Thyroid gland (tissue), 4 donors: ENCODE results near the gene CCR8. TPM values are rescaled to one million over a fixed set of nuclear protein-coding genes. Genes with fewer than 3 reads are reported as not detected.

Experiments used
- DNase-seq, 2 donors: peaks; one replicate each; pipeline ENCODE4 v3.0.0-alpha.2; 2019
- H3K27ac ChIP-seq, 3 donors: fragments of 200-600 bp; sonication (generic); 1 replicate in 2 of 3; 2 replicates in 1 of 3; pipeline ENCODE4 v1.5.1; 2016 to 2019; ENCODE audit warnings: mild to moderate bottlenecking in 1 of 3, moderate library complexity in 1 of 3
- H3K27me3 ChIP-seq: fragments of 200-600 bp; sonication (generic); one replicate; pipeline ENCODE4 v1.5.1; 2019
- H3K36me3 ChIP-seq, 2 donors: fragments of 200-600 bp; sonication (generic); one replicate each; pipeline ENCODE4 v1.5.1; 2016 to 2019
- H3K4me1 ChIP-seq, 2 donors: fragments of 200-600 bp; sonication (generic); one replicate each; pipeline ENCODE4 v1.5.1; 2017 to 2019
- H3K4me3 ChIP-seq, 3 donors: fragments of 200-600 bp; sonication (generic); replicated peaks in 1 of 3; 1 replicate in 2 of 3; 2 replicates in 1 of 3; pipeline ENCODE4 v1.5.1; 2016; ENCODE audit warnings: mild to moderate bottlenecking in 1 of 3
- H3K9me3 ChIP-seq: fragments of 200-600 bp; sonication (generic); one replicate; pipeline ENCODE4 v1.5.1; 2017
- POLR2A ChIP-seq, 2 donors: fragments of 450-650 bp; IDR thresholded peaks; one replicate each; pipeline ENCODE4 v1.6.1; 2017; ENCODE audit warnings: antibody characterized with exemption in 2 of 2, mild to moderate bottlenecking in 2 of 2, moderate library complexity in 1 of 2
- WGBS, 2 donors: methylation state at CpG; one replicate each; pipeline ENCODE4 v1.1.5; 2017; 5-methylcytosine and 5-hydroxymethylcytosine counted together
- intact Hi-C: fragments of 100-400 bp; cut with DNase I; formaldehyde crosslinking; loops from one replicate; pipeline ENCODE4 v1.15.1; 2023
- total RNA-seq, 4 donors: library from RNA; depleted of rRNA; stranded (reverse); fragments of >200 nt; gene quantifications; one replicate each; pipeline ENCODE4 v1.2.3, GENCODE V29; 2016
- TF ChIP-seq, protein P1 (sequence below), 6 experiments: fragments of 200-600 bp in 3 of 6; fragments of 450-650 bp in 3 of 6; sonication (generic) in 3 of 6; IDR thresholded peaks; one replicate each; pipeline ENCODE4 v1.5.1; 2016 to 2019; ENCODE audit warnings: antibody characterized with exemption in 6 of 6, mild to moderate bottlenecking in 2 of 6, inconsistent platforms in 1 of 6, moderate library complexity in 1 of 6

CCR8 gene
- total RNA-seq, 4 donors from 2014 or later = not detected

- no peak overlapping the region for H3K4me3 ChIP-seq
- TF ChIP-seq, protein P1, sequence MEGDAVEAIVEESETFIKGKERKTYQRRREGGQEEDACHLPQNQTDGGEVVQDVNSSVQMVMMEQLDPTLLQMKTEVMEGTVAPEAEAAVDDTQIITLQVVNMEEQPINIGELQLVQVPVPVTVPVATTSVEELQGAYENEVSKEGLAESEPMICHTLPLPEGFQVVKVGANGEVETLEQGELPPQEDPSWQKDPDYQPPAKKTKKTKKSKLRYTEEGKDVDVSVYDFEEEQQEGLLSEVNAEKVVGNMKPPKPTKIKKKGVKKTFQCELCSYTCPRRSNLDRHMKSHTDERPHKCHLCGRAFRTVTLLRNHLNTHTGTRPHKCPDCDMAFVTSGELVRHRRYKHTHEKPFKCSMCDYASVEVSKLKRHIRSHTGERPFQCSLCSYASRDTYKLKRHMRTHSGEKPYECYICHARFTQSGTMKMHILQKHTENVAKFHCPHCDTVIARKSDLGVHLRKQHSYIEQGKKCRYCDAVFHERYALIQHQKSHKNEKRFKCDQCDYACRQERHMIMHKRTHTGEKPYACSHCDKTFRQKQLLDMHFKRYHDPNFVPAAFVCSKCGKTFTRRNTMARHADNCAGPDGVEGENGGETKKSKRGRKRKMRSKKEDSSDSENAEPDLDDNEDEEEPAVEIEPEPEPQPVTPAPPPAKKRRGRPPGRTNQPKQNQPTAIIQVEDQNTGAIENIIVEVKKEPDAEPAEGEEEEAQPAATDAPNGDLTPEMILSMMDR (IDR thresholded peaks at IDR 0.05) = no peak
- no peak for TF ChIP-seq POLR2A (IDR thresholded peaks at IDR 0.05)
- H3K27ac ChIP-seq = no peak overlapping the region
- intact Hi-C loops = no loop called here
- no peaks in the 10 kb centered on the region for H3K9me3 ChIP-seq
- no peaks in the 10 kb centered on the region for H3K36me3 ChIP-seq
- no peaks in the 10 kb centered on the region for H3K4me1 ChIP-seq
- DNase-seq = no peak
- no peaks in the 10 kb centered on the region for H3K27me3 ChIP-seq
Measured at GRCh38 chr3:39330824-39331223, 1.3 kb downstream of the CCR8 start.

DNA sequence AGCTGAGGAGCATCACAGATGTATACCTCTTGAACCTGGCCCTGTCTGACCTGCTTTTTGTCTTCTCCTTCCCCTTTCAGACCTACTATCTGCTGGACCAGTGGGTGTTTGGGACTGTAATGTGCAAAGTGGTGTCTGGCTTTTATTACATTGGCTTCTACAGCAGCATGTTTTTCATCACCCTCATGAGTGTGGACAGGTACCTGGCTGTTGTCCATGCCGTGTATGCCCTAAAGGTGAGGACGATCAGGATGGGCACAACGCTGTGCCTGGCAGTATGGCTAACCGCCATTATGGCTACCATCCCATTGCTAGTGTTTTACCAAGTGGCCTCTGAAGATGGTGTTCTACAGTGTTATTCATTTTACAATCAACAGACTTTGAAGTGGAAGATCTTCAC is 3.0 kb downstream of the CCR8 start:
- DNase-seq = no peak
- Histone ChIP-seq H3K27ac (no peak overlapping the region), H3K9me3 (no peaks in the 10 kb centered on the region), H3K36me3 (no peaks in the 10 kb centered on the region), H3K4me3 (no peak overlapping the region), H3K4me1 (no peaks in the 10 kb centered on the region), H3K27me3 (no peaks in the 10 kb centered on the region)
- TF ChIP-seq, protein P1 (IDR thresholded peaks at IDR 0.05) = no peak
- no peak for TF ChIP-seq POLR2A (IDR thresholded peaks at IDR 0.05)
- intact Hi-C loops = no loop called here
- 98% methylated on average over 4 of the region's 4 CpGs for WGBS, 2 donors

GRCh38 chr3:39333607-39334006 is 4.1 kb downstream of the CCR8 start:
- intact Hi-C loops = no loop called here
- Histone ChIP-seq H3K4me3 (no peak overlapping the region), H3K4me1 (no peaks in the 10 kb centered on the region), H3K9me3 (no peaks in the 10 kb centered on the region), H3K27ac (no peak overlapping the region), H3K27me3 (no peaks in the 10 kb centered on the region), H3K36me3 (no peaks in the 10 kb centered on the region)
- DNase-seq = no peak
- TF ChIP-seq, protein P1 (IDR thresholded peaks at IDR 0.05) = no peak
- TF ChIP-seq POLR2A (IDR thresholded peaks at IDR 0.05) = no peak

DNA sequence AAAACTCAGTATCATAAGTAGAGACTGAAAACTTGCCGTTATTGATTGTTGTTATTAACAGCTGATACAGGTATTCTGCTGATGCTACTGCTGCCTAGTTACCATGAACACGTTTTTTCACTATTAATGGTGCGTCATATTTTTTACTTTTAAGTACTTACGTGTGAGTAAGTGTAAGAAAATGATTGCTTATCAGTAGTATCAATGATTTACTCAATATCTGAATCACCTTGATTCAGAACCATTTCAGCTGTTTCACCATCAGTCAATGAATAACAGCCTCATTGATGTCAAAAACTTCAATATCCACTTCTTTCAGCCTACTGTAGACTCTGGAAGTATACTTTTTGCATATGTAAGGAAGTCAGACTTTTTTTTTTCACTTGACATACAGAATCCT is 4.7 kb downstream of the CCR8 start:
- H3K4me3 ChIP-seq = no peak overlapping the region
- no peaks in the 10 kb centered on the region for H3K36me3 ChIP-seq
- intact Hi-C loops = no loop called here
- no peaks in the 10 kb centered on the region for H3K27me3 ChIP-seq
- DNase-seq = no peak
- no peaks in the 10 kb centered on the region for H3K9me3 ChIP-seq
- no peak overlapping the region for H3K27ac ChIP-seq
- no peaks in the 10 kb centered on the region for H3K4me1 ChIP-seq
- TF ChIP-seq POLR2A (IDR thresholded peaks at IDR 0.05) = no peak
- TF ChIP-seq, protein P1 (IDR thresholded peaks at IDR 0.05) = no peak
- 87 to 91% methylated on average over 4 of the region's 4 CpGs for WGBS, 2 donors

- Histone ChIP-seq H3K36me3 (no peaks in the 10 kb centered on the region), H3K27ac (no peak overlapping the region), H3K4me1 (no peaks in the 10 kb centered on the region), H3K9me3 (no peaks in the 10 kb centered on the region), H3K27me3 (no peaks in the 10 kb centered on the region), H3K4me3 (no peak overlapping the region)
- intact Hi-C loops = no loop called here
- no peak for DNase-seq
- 91 to 93% methylated on average over 1 of the region's 1 CpG for WGBS, 2 donors
- TF ChIP-seq, protein P1 (IDR thresholded peaks at IDR 0.05) = no peak
- no peak for TF ChIP-seq POLR2A (IDR thresholded peaks at IDR 0.05)
Measured at GRCh38 chr3:39338201-39338600, 8.7 kb downstream of the CCR8 start.
